ENCODE data around the gene ARHGAP25. TPM values are rescaled to one million over a fixed set of nuclear protein-coding genes. Genes with fewer than 3 reads are reported as not detected.

The ARHGAP25 gene
- total RNA-seq, 3 donors from 2014 or later (not counting 1 experiment from before 2014, with no cell fraction given): 122 to 180 (median 155) TPM

DNA sequence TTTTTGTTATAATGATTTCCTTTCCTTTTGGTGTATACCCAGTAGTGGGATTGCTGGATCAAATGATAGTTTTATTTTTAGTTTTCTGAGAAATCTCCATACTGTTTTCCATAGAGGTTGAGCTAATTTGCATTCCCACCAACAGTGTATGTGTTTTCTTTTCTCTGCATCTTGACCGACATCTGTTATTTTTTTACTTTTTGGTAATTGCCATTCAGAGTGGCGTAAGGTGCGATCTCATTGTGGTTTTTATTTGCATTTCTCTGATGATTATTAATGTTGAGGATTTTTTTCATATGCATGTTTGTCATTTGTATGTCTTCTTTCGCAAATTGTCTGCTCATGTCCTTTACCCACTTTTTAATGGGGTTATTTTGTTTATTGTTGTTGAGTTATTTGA is 58.1 kb downstream of the ARHGAP25 start:
- Histone ChIP-seq H3K9me3 (ENCODE audit: control insufficient read depth, insufficient read depth, low read length) (no peaks in the 10 kb centered on the region), H3K4me3 (ENCODE audit: low read length) (no peak overlapping the region), H3K27me3 (ENCODE audit: control insufficient read depth, insufficient read depth, low read length) (no peaks in the 10 kb centered on the region), H3K4me1 (ENCODE audit: control insufficient read depth, insufficient read depth, low read length) (peaks cover 37% of the 10 kb centered on the region), H3K36me3 (ENCODE audit: control insufficient read depth, insufficient read depth, low read length) (peaks cover 75% of the 10 kb centered on the region), H3K27ac (ENCODE audit: low read length) (peak overlapping the region; percentile 74)
- Mint-ChIP-seq H3K27me3 (ENCODE audit: low read depth in 2 of 2) (no peaks in the 10 kb centered on the region), H3K9me3 (no peaks in the 10 kb centered on the region), H3K36me3 (peaks cover 15% of the 10 kb centered on the region), H3K4me1 (peaks cover 67 to 77% of the 10 kb centered on the region in 2 donors), H3K4me3 (peak overlapping the region; percentile 68), H3K27ac (peak overlapping the region; percentile 85 to 86)
- ATAC-seq: no peak
- intact Hi-C loops (cut with micrococcal nuclease): loop anchor here (5.0 kb wide), 1 partner anchor 40 kb away; no protein-coding TSS in a partner anchor
- 53% methylated on average over 4 of the region's 4 CpGs for WGBS (ENCODE audit: insufficient coverage)
- TF ChIP-seq, protein P1, sequence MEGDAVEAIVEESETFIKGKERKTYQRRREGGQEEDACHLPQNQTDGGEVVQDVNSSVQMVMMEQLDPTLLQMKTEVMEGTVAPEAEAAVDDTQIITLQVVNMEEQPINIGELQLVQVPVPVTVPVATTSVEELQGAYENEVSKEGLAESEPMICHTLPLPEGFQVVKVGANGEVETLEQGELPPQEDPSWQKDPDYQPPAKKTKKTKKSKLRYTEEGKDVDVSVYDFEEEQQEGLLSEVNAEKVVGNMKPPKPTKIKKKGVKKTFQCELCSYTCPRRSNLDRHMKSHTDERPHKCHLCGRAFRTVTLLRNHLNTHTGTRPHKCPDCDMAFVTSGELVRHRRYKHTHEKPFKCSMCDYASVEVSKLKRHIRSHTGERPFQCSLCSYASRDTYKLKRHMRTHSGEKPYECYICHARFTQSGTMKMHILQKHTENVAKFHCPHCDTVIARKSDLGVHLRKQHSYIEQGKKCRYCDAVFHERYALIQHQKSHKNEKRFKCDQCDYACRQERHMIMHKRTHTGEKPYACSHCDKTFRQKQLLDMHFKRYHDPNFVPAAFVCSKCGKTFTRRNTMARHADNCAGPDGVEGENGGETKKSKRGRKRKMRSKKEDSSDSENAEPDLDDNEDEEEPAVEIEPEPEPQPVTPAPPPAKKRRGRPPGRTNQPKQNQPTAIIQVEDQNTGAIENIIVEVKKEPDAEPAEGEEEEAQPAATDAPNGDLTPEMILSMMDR (IDR thresholded peaks at IDR 0.05): no peak
- DNase-seq: no peak

- peak in 2 of 3 donors; percentile 54 to 66 for ATAC-seq
- H3K27ac Mint-ChIP-seq: peak overlapping the region; percentile 85 to 86
- no peaks in the 10 kb centered on the region for H3K27me3 Mint-ChIP-seq (ENCODE audit: low read depth in 2 of 2)
- peaks cover 81 to 87% of the 10 kb centered on the region in 2 donors for H3K4me1 Mint-ChIP-seq
- intact Hi-C loops (cut with micrococcal nuclease): no loop called here
- DNase-seq: peak in 1 of 2 donors; percentile 47
- peaks cover 33% of the 10 kb centered on the region for H3K36me3 Mint-ChIP-seq
- Histone ChIP-seq H3K4me1 (ENCODE audit: control insufficient read depth, insufficient read depth, low read length) (peaks cover 30% of the 10 kb centered on the region), H3K36me3 (ENCODE audit: control insufficient read depth, insufficient read depth, low read length) (peaks cover 76% of the 10 kb centered on the region), H3K4me3 (ENCODE audit: low read length) (no peak overlapping the region), H3K27me3 (ENCODE audit: control insufficient read depth, insufficient read depth, low read length) (no peaks in the 10 kb centered on the region), H3K9me3 (ENCODE audit: control insufficient read depth, insufficient read depth, low read length) (no peaks in the 10 kb centered on the region), H3K27ac (ENCODE audit: low read length) (peak overlapping the region; percentile 68)
- H3K4me3 Mint-ChIP-seq: peak overlapping the region; percentile 68
- no peaks in the 10 kb centered on the region for H3K9me3 Mint-ChIP-seq
- TF ChIP-seq, protein P1 (IDR thresholded peaks at IDR 0.05): no peak
- 97% methylated on average over 2 of the region's 3 CpGs for WGBS (ENCODE audit: insufficient coverage)
These were observed 61.8 kb downstream of the ARHGAP25 start for GRCh38 chr2:68796295-68796905.

GRCh38 chr2:68798569-68798968 is 64.0 kb downstream of the ARHGAP25 start:
- no peaks in the 10 kb centered on the region for H3K9me3 ChIP-seq (ENCODE audit: control insufficient read depth, insufficient read depth, low read length)
- intact Hi-C loops (cut with micrococcal nuclease): no loop called here
- peaks cover 26% of the 10 kb centered on the region for H3K4me1 ChIP-seq (ENCODE audit: control insufficient read depth, insufficient read depth, low read length)
- ATAC-seq (no peak), DNase-seq (no peak)
- Mint-ChIP-seq H3K27me3 (ENCODE audit: low read depth in 2 of 2) (no peaks in the 10 kb centered on the region), H3K36me3 (peaks cover 35% of the 10 kb centered on the region), H3K9me3 (no peaks in the 10 kb centered on the region), H3K4me3 (no peak overlapping the region), H3K4me1 (peaks cover 64 to 68% of the 10 kb centered on the region in 2 donors), H3K27ac (peak overlapping the region; percentile 78 to 86)
- no peak overlapping the region for H3K27ac ChIP-seq (ENCODE audit: low read length)
- no peak overlapping the region for H3K4me3 ChIP-seq (ENCODE audit: low read length)
- no peaks in the 10 kb centered on the region for H3K27me3 ChIP-seq (ENCODE audit: control insufficient read depth, insufficient read depth, low read length)
- TF ChIP-seq, protein P1 (IDR thresholded peaks at IDR 0.05): no peak
- peaks cover 72% of the 10 kb centered on the region for H3K36me3 ChIP-seq (ENCODE audit: control insufficient read depth, insufficient read depth, low read length)
